Osteoblast (primary cell): ENCODE measurements around the gene KCNK5. TPM values are rescaled to one million over a fixed set of nuclear protein-coding genes. Genes with fewer than 3 reads are reported as not detected.

ENCODE experiments used
- DNase-seq: peaks from one replicate; pipeline ENCODE4 v3.0.0; 2011; ENCODE audit warnings: low spot score, mixed read lengths; ENCODE audit not compliant: insufficient read length; ENCODE audit errors: missing footprints
- H2AFZ ChIP-seq: 2 replicates; pipeline ENCODE4 v1.6.0; 2011; ENCODE audit warnings: mild to moderate bottlenecking, low read length
- H3K27ac ChIP-seq: 2 replicates; pipeline ENCODE4 v1.5.1; 2011; ENCODE audit warnings: mild to moderate bottlenecking, low read depth, low read length, moderate library complexity
- H3K27me3 ChIP-seq: 2 replicates; pipeline ENCODE4 v1.6.0; 2012; ENCODE audit warnings: mild to moderate bottlenecking, control low read depth, inconsistent platforms, low read length, moderate library complexity; ENCODE audit not compliant: insufficient read depth
- H3K36me3 ChIP-seq: 2 replicates; pipeline ENCODE4 v1.5.1; 2011; ENCODE audit warnings: mild to moderate bottlenecking, low read length, control low read depth, moderate library complexity; ENCODE audit not compliant: insufficient read depth
- H3K4me1 ChIP-seq: 2 replicates; pipeline ENCODE4 v1.5.1; 2011; ENCODE audit warnings: mild to moderate bottlenecking, low read length, control low read depth, moderate library complexity; ENCODE audit not compliant: insufficient read depth
- H3K4me2 ChIP-seq: 2 replicates; pipeline ENCODE4 v1.6.0; 2011; ENCODE audit warnings: mild to moderate bottlenecking, low read length; ENCODE audit not compliant: insufficient read depth
- H3K4me3 ChIP-seq: fragments of 200-600 bp; sonication (generic); 3 replicates; pipeline ENCODE4 v1.5.1; 2012; ENCODE audit warnings: mild to moderate bottlenecking, low read length, inconsistent platforms; ENCODE audit not compliant: insufficient read depth
- H3K79me2 ChIP-seq: 2 replicates; pipeline ENCODE4 v1.6.0; 2012; ENCODE audit warnings: mild to moderate bottlenecking, low read length, control low read depth, inconsistent platforms; ENCODE audit not compliant: insufficient read depth
- H3K9me3 ChIP-seq: 2 replicates; pipeline ENCODE4 v1.5.1; 2011; ENCODE audit warnings: low read depth, low read length, control low read depth
- H4K20me1 ChIP-seq: 2 replicates; pipeline ENCODE4 v1.6.0; 2012; ENCODE audit warnings: mild to moderate bottlenecking, low read length, control low read depth; ENCODE audit not compliant: insufficient read depth
- total RNA-seq: library from RNA; depleted of rRNA; stranded (reverse); fragments of >200 nt; gene quantifications from 2 replicates; pipeline ENCODE4 v1.2.3, GENCODE V29; 2012
- TF ChIP-seq, protein P1 (sequence below): IDR thresholded peaks from 2 replicates; pipeline ENCODE4 v1.5.1; 2011; ENCODE audit warnings: mild to moderate bottlenecking, low read depth, low read length, moderate library complexity; ENCODE audit errors: extremely low read depth

KCNK5 gene
- total RNA-seq, 1 donor = not detected

DNA sequence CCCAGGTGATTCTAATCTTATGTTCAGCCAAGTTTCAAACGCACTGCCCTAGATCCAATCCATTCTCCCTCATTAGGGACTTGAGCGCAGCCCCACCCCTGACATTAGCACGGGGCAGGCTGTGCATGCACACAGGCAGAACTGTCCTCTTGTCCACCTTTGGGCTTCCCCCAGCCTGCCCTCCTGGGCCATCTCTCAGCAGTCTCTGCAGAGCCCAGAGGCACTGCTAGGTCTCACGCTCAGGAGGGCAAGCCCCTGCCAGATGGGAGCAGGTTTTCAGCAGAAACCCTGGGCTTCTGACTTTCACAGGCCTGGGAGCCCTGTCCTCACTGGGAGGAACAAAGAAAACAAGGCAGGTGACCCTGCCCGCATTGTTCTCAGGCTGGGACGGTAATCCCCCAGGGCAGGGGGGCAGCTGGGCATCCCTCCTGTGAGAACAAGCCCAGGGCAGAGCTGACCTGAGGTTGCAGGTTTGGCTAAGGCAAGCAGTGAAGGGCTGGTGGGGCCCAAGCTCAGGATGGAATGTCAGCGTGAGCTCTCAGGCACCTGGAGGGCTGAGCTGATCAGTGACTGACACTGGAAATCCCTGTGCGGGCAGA lies 24.5 kb downstream of the KCNK5 start:
- H3K27me3 ChIP-seq = no peaks in the 10 kb centered on the region
- H3K4me1 ChIP-seq = no peaks in the 10 kb centered on the region
- H3K4me3 ChIP-seq = no peak overlapping the region
- no peak overlapping the region for H3K27ac ChIP-seq
- TF ChIP-seq, protein P1, sequence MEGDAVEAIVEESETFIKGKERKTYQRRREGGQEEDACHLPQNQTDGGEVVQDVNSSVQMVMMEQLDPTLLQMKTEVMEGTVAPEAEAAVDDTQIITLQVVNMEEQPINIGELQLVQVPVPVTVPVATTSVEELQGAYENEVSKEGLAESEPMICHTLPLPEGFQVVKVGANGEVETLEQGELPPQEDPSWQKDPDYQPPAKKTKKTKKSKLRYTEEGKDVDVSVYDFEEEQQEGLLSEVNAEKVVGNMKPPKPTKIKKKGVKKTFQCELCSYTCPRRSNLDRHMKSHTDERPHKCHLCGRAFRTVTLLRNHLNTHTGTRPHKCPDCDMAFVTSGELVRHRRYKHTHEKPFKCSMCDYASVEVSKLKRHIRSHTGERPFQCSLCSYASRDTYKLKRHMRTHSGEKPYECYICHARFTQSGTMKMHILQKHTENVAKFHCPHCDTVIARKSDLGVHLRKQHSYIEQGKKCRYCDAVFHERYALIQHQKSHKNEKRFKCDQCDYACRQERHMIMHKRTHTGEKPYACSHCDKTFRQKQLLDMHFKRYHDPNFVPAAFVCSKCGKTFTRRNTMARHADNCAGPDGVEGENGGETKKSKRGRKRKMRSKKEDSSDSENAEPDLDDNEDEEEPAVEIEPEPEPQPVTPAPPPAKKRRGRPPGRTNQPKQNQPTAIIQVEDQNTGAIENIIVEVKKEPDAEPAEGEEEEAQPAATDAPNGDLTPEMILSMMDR = no peak
- no peaks in the 10 kb centered on the region for H3K9me3 ChIP-seq
- no peaks in the 10 kb centered on the region for H4K20me1 ChIP-seq
- no peaks in the 10 kb centered on the region for H3K36me3 ChIP-seq
- no peak overlapping the region for H3K4me2 ChIP-seq
- H3K79me2 ChIP-seq = no peaks in the 10 kb centered on the region
- no peak overlapping the region for H2AFZ ChIP-seq
- DNase-seq = no peak

DNA sequence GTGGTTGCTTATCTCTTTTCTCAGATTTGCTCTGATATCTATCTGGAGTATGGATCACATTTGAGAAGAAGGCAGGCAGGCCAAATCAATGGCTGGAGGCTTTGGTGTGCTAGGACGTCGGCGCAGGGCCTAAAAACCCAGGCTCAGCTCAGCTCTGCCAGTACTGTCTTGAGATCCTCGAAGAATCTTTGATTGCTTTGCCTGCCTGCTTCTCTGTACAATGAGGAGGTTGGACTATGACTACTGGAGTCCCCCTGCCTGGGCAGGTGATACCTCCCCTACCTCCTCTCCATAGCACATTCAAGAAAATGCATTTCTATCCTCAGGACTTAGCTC lies 25.1 kb downstream of the KCNK5 start:
- no peak for DNase-seq
- H3K4me1 ChIP-seq = no peaks in the 10 kb centered on the region
- H4K20me1 ChIP-seq = no peaks in the 10 kb centered on the region
- H3K4me2 ChIP-seq = no peak overlapping the region
- no peaks in the 10 kb centered on the region for H3K9me3 ChIP-seq
- TF ChIP-seq, protein P1 = no peak
- no peaks in the 10 kb centered on the region for H3K79me2 ChIP-seq
- H2AFZ ChIP-seq = no peak overlapping the region
- H3K4me3 ChIP-seq = no peak overlapping the region
- no peak overlapping the region for H3K27ac ChIP-seq
- H3K27me3 ChIP-seq = no peaks in the 10 kb centered on the region
- H3K36me3 ChIP-seq = no peaks in the 10 kb centered on the region

DNA sequence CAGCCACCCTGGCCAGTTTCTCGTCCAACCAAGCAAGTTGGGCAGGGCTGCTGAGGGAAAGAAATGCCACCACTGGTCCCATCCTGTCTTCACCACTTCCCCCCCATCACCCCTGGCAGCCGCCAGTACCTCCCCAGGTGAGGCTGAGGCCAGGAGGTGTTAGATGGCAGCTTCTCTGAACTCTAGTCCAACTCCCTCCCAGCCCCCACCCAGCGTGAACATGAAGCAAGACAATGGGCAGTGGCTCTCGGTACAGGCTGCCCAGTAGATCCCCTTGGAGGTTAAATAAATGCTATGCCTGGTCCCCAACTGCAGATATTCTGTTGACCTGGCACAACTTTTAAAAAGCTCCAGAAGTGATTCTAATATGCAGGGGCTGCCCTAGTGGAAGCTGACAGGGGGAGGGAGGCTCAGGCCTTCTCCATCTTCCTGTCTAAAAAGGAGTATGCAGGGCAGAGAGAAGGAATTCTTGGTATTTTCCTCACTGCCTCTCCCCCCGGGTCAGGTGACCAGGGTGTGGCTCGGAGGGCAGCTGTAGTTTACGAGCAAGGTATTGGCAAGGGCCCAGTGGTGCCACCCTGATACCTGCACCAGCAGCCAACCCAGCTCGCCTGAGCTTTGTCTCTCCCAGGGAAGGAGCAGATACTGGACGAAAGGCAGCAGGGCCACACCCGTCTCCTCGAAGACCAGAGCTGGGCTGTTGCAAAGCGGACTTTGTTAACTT lies 25.7 kb downstream of the KCNK5 start:
- Histone ChIP-seq H3K4me3 (no peak overlapping the region), H3K79me2 (no peaks in the 10 kb centered on the region), H3K36me3 (no peaks in the 10 kb centered on the region), H3K4me2 (no peak overlapping the region), H3K4me1 (no peaks in the 10 kb centered on the region), H3K27ac (no peak overlapping the region), H3K9me3 (no peaks in the 10 kb centered on the region), H4K20me1 (no peaks in the 10 kb centered on the region), H2AFZ (no peak overlapping the region), H3K27me3 (no peaks in the 10 kb centered on the region)
- no peak for DNase-seq
- TF ChIP-seq, protein P1 = no peak

DNA sequence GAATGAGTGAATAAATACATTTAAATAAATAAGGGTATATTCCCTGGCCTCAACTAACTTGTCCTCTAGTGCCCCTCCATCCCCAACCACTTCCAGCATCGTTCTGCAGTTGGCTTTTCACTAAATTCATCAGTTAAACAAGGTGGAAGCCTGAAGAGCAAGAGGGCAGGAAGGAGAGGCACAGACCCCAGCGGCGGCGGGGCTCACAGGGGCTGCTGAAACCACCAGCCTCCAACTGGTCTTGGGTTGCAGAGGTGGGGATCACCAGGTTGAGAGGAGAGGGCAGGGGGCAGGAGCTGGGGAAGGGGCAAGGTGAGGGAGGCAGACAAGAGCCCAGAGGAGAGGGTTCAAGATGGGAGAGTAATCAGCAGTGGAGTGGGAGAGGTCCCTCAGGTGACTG lies 27.1 kb downstream of the KCNK5 start:
- Histone ChIP-seq H3K27me3 (no peaks in the 10 kb centered on the region), H3K27ac (no peak overlapping the region), H3K9me3 (no peaks in the 10 kb centered on the region), H3K4me2 (no peak overlapping the region), H3K4me3 (no peak overlapping the region), H4K20me1 (no peaks in the 10 kb centered on the region), H2AFZ (no peak overlapping the region), H3K36me3 (no peaks in the 10 kb centered on the region), H3K4me1 (no peaks in the 10 kb centered on the region), H3K79me2 (no peaks in the 10 kb centered on the region)
- TF ChIP-seq, protein P1 = no peak
- DNase-seq = no peak
